SK-N-SH treated with all-trans-retinoic acid at 6 μM for 48 hours (cell line): ENCODE measurements around the gene RASD2.

Experiments
- OSR1 ChIP-seq: fragments of 250-450 bp; sonication (Bioruptor Pico); IDR thresholded peaks from 2 replicates; pipeline ENCODE4 v1.8.0; 2022; ENCODE audit warnings: moderate library complexity, mild to moderate bottlenecking, inconsistent platforms
- RARB ChIP-seq: fragments of 250-450 bp; sonication (Bioruptor Pico); IDR thresholded peaks from 2 replicates; pipeline ENCODE4 v1.8.0; 2021; ENCODE audit warnings: mild to moderate bottlenecking, moderate library complexity
- SNAI2 ChIP-seq: fragments of 250-450 bp; sonication (Bioruptor Pico); IDR thresholded peaks from 2 replicates; pipeline ENCODE4 v1.5.0; 2020; ENCODE audit warnings: mild to moderate bottlenecking, moderate library complexity
- ZC3H10 ChIP-seq: fragments of 250-450 bp; sonication (Bioruptor Pico); IDR thresholded peaks from 2 replicates; pipeline ENCODE4 v1.5.1; 2021; ENCODE audit warnings: mild to moderate bottlenecking, moderate library complexity
- ZFP3 ChIP-seq: fragments of 250-450 bp; sonication (Bioruptor Pico); IDR thresholded peaks from 2 replicates; pipeline ENCODE4 v1.5.0; 2020; ENCODE audit warnings: mild to moderate bottlenecking, moderate library complexity
- ZNF565 ChIP-seq: fragments of 450-650 bp; formaldehyde crosslinking; conservative IDR thresholded peaks from 2 replicates; pipeline ENCODE4 v1.5.0; 2020; ENCODE audit warnings: low read depth, mild to moderate bottlenecking, moderate library complexity
- ZNF70 ChIP-seq: fragments of 450-650 bp; formaldehyde crosslinking; IDR thresholded peaks from 2 replicates; pipeline ENCODE4 v1.5.0; 2020; ENCODE audit warnings: mild to moderate bottlenecking, moderate library complexity
- TF ChIP-seq, protein P1 (sequence below): fragments of 250-450 bp; sonication (Bioruptor Pico); IDR thresholded peaks from 2 replicates; pipeline ENCODE4 v1.5.1; 2020; ENCODE audit warnings: low read depth, mild to moderate bottlenecking, moderate library complexity
- TF ChIP-seq, protein P2 (sequence below): fragments of 250-450 bp; sonication (Bioruptor Pico); IDR thresholded peaks from 2 replicates; pipeline ENCODE4 v1.5.0; 2020; ENCODE audit warnings: mild to moderate bottlenecking, moderate library complexity
- TF ChIP-seq, protein P3 (sequence below): fragments of 250-450 bp; sonication (Bioruptor Pico); IDR thresholded peaks from 2 replicates; pipeline ENCODE4 v1.8.0; 2020; ENCODE audit warnings: mild to moderate bottlenecking, moderate library complexity, borderline replicate concordance
- TF ChIP-seq, protein P4 (sequence below): fragments of 250-450 bp; sonication (Bioruptor Pico); IDR thresholded peaks from 2 replicates; pipeline ENCODE4 v1.5.1; 2021; ENCODE audit warnings: mild to moderate bottlenecking, moderate library complexity

DNA sequence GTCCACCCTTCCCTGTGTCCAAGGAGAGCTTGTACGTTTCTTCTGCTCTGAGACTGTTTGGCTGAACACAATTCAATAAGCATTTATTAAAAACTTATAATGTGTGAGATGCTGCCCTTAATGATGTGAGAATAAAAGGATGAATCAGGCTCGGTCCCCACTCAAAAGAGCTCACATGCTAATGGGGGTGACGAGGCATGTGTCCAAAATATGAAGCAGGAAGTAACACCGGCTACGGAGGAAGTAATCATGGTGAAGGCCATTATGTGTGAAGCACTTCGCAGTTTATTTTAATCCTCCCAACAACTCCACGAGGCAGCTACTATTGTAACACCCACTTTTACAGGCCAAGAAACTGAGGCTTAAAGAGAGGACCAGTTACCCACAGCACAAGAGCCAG, 3.4 kb upstream of the RASD2 start:
- TF ChIP-seq ZNF565 (CRISPR knock-in tag) (no peak), SNAI2 (CRISPR knock-in tag) (no peak), ZNF70 (CRISPR knock-in tag) (no peak), OSR1 (no peak), ZFP3 (CRISPR knock-in tag) (no peak), RARB (CRISPR knock-in tag) (no peak), ZC3H10 (CRISPR knock-in tag) (no peak)
- TF ChIP-seq, protein P1, sequence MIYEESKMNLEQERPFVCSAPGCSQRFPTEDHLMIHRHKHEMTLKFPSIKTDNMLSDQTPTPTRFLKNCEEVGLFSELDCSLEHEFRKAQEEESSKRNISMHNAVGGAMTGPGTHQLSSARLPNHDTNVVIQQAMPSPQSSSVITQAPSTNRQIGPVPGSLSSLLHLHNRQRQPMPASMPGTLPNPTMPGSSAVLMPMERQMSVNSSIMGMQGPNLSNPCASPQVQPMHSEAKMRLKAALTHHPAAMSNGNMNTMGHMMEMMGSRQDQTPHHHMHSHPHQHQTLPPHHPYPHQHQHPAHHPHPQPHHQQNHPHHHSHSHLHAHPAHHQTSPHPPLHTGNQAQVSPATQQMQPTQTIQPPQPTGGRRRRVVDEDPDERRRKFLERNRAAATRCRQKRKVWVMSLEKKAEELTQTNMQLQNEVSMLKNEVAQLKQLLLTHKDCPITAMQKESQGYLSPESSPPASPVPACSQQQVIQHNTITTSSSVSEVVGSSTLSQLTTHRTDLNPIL (CRISPR knock-in tag) = no peak
- TF ChIP-seq, protein P2, sequence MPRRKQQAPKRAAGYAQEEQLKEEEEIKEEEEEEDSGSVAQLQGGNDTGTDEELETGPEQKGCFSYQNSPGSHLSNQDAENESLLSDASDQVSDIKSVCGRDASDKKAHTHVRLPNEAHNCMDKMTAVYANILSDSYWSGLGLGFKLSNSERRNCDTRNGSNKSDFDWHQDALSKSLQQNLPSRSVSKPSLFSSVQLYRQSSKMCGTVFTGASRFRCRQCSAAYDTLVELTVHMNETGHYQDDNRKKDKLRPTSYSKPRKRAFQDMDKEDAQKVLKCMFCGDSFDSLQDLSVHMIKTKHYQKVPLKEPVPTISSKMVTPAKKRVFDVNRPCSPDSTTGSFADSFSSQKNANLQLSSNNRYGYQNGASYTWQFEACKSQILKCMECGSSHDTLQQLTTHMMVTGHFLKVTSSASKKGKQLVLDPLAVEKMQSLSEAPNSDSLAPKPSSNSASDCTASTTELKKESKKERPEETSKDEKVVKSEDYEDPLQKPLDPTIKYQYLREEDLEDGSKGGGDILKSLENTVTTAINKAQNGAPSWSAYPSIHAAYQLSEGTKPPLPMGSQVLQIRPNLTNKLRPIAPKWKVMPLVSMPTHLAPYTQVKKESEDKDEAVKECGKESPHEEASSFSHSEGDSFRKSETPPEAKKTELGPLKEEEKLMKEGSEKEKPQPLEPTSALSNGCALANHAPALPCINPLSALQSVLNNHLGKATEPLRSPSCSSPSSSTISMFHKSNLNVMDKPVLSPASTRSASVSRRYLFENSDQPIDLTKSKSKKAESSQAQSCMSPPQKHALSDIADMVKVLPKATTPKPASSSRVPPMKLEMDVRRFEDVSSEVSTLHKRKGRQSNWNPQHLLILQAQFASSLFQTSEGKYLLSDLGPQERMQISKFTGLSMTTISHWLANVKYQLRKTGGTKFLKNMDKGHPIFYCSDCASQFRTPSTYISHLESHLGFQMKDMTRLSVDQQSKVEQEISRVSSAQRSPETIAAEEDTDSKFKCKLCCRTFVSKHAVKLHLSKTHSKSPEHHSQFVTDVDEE (CRISPR knock-in tag) = no peak
- TF ChIP-seq, protein P3, sequence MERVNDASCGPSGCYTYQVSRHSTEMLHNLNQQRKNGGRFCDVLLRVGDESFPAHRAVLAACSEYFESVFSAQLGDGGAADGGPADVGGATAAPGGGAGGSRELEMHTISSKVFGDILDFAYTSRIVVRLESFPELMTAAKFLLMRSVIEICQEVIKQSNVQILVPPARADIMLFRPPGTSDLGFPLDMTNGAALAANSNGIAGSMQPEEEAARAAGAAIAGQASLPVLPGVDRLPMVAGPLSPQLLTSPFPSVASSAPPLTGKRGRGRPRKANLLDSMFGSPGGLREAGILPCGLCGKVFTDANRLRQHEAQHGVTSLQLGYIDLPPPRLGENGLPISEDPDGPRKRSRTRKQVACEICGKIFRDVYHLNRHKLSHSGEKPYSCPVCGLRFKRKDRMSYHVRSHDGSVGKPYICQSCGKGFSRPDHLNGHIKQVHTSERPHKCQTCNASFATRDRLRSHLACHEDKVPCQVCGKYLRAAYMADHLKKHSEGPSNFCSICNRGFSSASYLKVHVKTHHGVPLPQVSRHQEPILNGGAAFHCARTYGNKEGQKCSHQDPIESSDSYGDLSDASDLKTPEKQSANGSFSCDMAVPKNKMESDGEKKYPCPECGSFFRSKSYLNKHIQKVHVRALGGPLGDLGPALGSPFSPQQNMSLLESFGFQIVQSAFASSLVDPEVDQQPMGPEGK = no peak
- TF ChIP-seq, protein P4, sequence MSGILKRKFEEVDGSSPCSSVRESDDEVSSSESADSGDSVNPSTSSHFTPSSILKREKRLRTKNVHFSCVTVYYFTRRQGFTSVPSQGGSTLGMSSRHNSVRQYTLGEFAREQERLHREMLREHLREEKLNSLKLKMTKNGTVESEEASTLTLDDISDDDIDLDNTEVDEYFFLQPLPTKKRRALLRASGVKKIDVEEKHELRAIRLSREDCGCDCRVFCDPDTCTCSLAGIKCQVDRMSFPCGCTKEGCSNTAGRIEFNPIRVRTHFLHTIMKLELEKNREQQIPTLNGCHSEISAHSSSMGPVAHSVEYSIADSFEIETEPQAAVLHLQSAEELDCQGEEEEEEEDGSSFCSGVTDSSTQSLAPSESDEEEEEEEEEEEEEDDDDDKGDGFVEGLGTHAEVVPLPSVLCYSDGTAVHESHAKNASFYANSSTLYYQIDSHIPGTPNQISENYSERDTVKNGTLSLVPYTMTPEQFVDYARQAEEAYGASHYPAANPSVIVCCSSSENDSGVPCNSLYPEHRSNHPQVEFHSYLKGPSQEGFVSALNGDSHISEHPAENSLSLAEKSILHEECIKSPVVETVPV (CRISPR knock-in tag) = no peak
